ENCODE measurements around the gene IGFL1. TPM values are rescaled to one million over a fixed set of nuclear protein-coding genes. Genes with fewer than 3 reads are reported as not detected.
"Not testable (repeated sequence)": the region's sequence is repeated elsewhere in the genome, so short reads cannot be mapped to it uniquely, and the experiment has no call there.

Gene IGFL1
- total RNA-seq, 5 donors from 2014 or later (not counting 1 experiment from before 2014, with no cell fraction given), result not detected

GRCh38 chr19:46269101-46269500 lies 39.6 kb downstream of the IGFL1 start:
- POLR2A ChIA-PET, result no interaction called here
- peak in 1 of 35 experiments; percentile 38 for DNase-seq
- Histone ChIP-seq H3K4me1 (ENCODE audit: control insufficient read depth in 1 of 2, extremely low read depth in 1 of 2, insufficient read depth in 2 of 2, low read length in 2 of 2) (peaks cover 0 to 4% of the 10 kb centered on the region in 2 experiments), H3K9me3 (no peaks in the 10 kb centered on the region), H3K27me3 (replicated peaks in 1 of 2; ENCODE audit: control insufficient read depth in 2 of 2, extremely low read depth in 1 of 2, insufficient read depth in 2 of 2, low read length in 1 of 2) (peaks cover 10 to 63% of the 10 kb centered on the region in 2 experiments), H3K36me3 (ENCODE audit: control insufficient read depth in 2 of 2, extremely low read depth in 1 of 2, insufficient read depth in 1 of 2, low read length in 1 of 2) (no peaks in the 10 kb centered on the region), H3K4me3 (ENCODE audit: control insufficient read depth in 1 of 2, extremely low read depth in 1 of 2, low read length in 1 of 2) (no peak overlapping the region), H3K27ac (ENCODE audit: low read length) (no peak overlapping the region)
- Mint-ChIP-seq H3K27me3 (peaks cover 40 to 57% of the 10 kb centered on the region in 2 donors), H3K9me3 (no peaks in the 10 kb centered on the region), H3K27ac (no peak overlapping the region), H3K4me3 (no peak overlapping the region), H3K36me3 (no peaks in the 10 kb centered on the region), H3K4me1 (peaks cover 6 to 12% (median 11%) of the 10 kb centered on the region in 3 donors)
- no peak for ATAC-seq (replicated peaks in 1 of 4)
- CTCF ChIA-PET, result interaction anchor here in 1 of 2 donors (0.6 kb wide), 1 partner anchor 256 kb away, joined by 4 read pairs; no protein-coding TSS in a partner anchor
- no CpG with 5 or more reads among the region's 7 CpGs for WGBS (ENCODE audit: insufficient coverage)

- Histone ChIP-seq H3K27ac (ENCODE audit: low read length) (no peak overlapping the region), H3K4me1 (ENCODE audit: control insufficient read depth in 1 of 2, extremely low read depth in 1 of 2, insufficient read depth in 2 of 2, low read length in 2 of 2) (peaks cover 0 to 3% of the 10 kb centered on the region in 2 experiments), H3K4me3 (ENCODE audit: control insufficient read depth in 1 of 2, extremely low read depth in 1 of 2, low read length in 1 of 2) (no peak overlapping the region), H3K36me3 (ENCODE audit: control insufficient read depth in 2 of 2, extremely low read depth in 1 of 2, insufficient read depth in 1 of 2, low read length in 1 of 2) (no peaks in the 10 kb centered on the region), H3K9me3 (no peaks in the 10 kb centered on the region), H3K27me3 (replicated peaks in 1 of 2; ENCODE audit: control insufficient read depth in 2 of 2, extremely low read depth in 1 of 2, insufficient read depth in 2 of 2, low read length in 1 of 2) (peaks cover 10 to 51% of the 10 kb centered on the region in 2 experiments)
- Mint-ChIP-seq H3K4me3 (no peak overlapping the region), H3K4me1 (peaks cover 4 to 11% (median 7%) of the 10 kb centered on the region in 3 donors), H3K9me3 (no peaks in the 10 kb centered on the region), H3K27ac (no peak overlapping the region), H3K27me3 (peaks cover 40 to 53% of the 10 kb centered on the region in 2 donors), H3K36me3 (no peaks in the 10 kb centered on the region)
- WGBS (ENCODE audit: insufficient coverage), result 41% methylated on average over 9 of the region's 17 CpGs
- ChIA-PET POLR2A (no interaction called here), CTCF (no interaction called here)
- ATAC-seq (replicated peaks in 1 of 4) (no peak), DNase-seq (no peak)
Measured at GRCh38 chr19:46270521-46271256, 41.1 kb downstream of the IGFL1 start.

GRCh38 chr19:46271481-46272197 lies 42.1 kb downstream of the IGFL1 start:
- peaks cover 10 to 47% of the 10 kb centered on the region in 2 experiments for H3K27me3 ChIP-seq (replicated peaks in 1 of 2; ENCODE audit: control insufficient read depth in 2 of 2, extremely low read depth in 1 of 2, insufficient read depth in 2 of 2, low read length in 1 of 2)

DNA sequence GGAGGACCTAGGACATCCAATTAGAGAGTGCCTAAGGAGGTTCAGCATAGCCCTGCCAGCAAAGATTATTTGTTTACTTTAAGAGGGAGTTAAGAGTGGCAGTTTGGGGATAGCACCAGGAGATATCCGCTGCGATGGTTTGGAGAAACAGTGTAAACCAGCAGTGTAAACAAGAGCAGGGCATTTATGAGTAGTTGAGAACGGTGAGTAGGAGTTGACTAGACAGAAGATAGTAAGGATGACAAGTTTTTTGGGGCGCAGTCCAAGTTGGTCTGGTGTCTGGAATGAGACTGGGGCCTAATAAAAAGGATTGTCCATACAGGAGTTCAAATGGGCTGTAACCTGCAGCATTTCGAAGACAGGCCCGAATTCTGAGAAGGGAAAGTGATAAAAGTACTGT lies 44.4 kb downstream of the IGFL1 start:
- H3K27ac Mint-ChIP-seq; CTCF ChIA-PET; H3K27ac ChIP-seq (ENCODE audit: low read length); H3K4me1 ChIP-seq (ENCODE audit: control insufficient read depth in 1 of 2, extremely low read depth in 1 of 2, insufficient read depth in 2 of 2, low read length in 2 of 2); DNase-seq; H3K36me3 ChIP-seq (ENCODE audit: control insufficient read depth in 2 of 2, extremely low read depth in 1 of 2, insufficient read depth in 1 of 2, low read length in 1 of 2); H3K9me3 Mint-ChIP-seq; ATAC-seq (replicated peaks in 1 of 4); H3K4me3 ChIP-seq (ENCODE audit: control insufficient read depth in 1 of 2, extremely low read depth in 1 of 2, low read length in 1 of 2); H3K36me3 Mint-ChIP-seq; H3K9me3 ChIP-seq; POLR2A ChIA-PET; H3K4me1 Mint-ChIP-seq; H3K4me3 Mint-ChIP-seq: not testable (repeated sequence)
- H3K27me3 Mint-ChIP-seq, result peaks cover 42 to 58% of the 10 kb centered on the region in 2 donors
- 78% methylated on average over 6 of the region's 6 CpGs for WGBS (ENCODE audit: insufficient coverage)
- H3K27me3 ChIP-seq (replicated peaks in 1 of 2; ENCODE audit: control insufficient read depth in 2 of 2, extremely low read depth in 1 of 2, insufficient read depth in 2 of 2, low read length in 1 of 2), result peaks cover 10 to 42% of the 10 kb centered on the region in 2 experiments

More at GRCh38 chr19:46271481-46272197, 42.1 kb downstream of the IGFL1 start:
- ChIA-PET CTCF (no interaction called here), POLR2A (no interaction called here)
- no peak for ATAC-seq (replicated peaks in 1 of 4)
- no peaks in the 10 kb centered on the region for H3K9me3 ChIP-seq
- no peak overlapping the region for H3K4me3 ChIP-seq (ENCODE audit: control insufficient read depth in 1 of 2, extremely low read depth in 1 of 2, low read length in 1 of 2)
- peaks cover 0 to 3% of the 10 kb centered on the region in 2 experiments for H3K4me1 ChIP-seq (ENCODE audit: control insufficient read depth in 1 of 2, extremely low read depth in 1 of 2, insufficient read depth in 2 of 2, low read length in 2 of 2)
- Mint-ChIP-seq H3K9me3 (no peaks in the 10 kb centered on the region), H3K4me3 (no peak overlapping the region), H3K36me3 (no peaks in the 10 kb centered on the region), H3K27me3 (peaks cover 39 to 52% of the 10 kb centered on the region in 2 donors), H3K4me1 (peaks cover 4 to 11% (median 6%) of the 10 kb centered on the region in 3 donors), H3K27ac (no peak overlapping the region)
- DNase-seq, result no peak
- H3K27ac ChIP-seq (ENCODE audit: low read length), result no peak overlapping the region
- 41% methylated on average over 4 of the region's 8 CpGs for WGBS (ENCODE audit: insufficient coverage)
- H3K36me3 ChIP-seq (ENCODE audit: control insufficient read depth in 2 of 2, extremely low read depth in 1 of 2, insufficient read depth in 1 of 2, low read length in 1 of 2), result no peaks in the 10 kb centered on the region

- no peak for DNase-seq
- H3K36me3 ChIP-seq (ENCODE audit: control insufficient read depth in 2 of 2, extremely low read depth in 1 of 2, insufficient read depth in 1 of 2, low read length in 1 of 2), result no peaks in the 10 kb centered on the region
- Mint-ChIP-seq H3K27ac (no peak overlapping the region), H3K9me3 (no peaks in the 10 kb centered on the region), H3K27me3 (peaks cover 24 to 34% of the 10 kb centered on the region in 2 donors), H3K4me3 (no peak overlapping the region), H3K36me3 (no peaks in the 10 kb centered on the region), H3K4me1 (no peaks in the 10 kb centered on the region)
- no peak overlapping the region for H3K4me3 ChIP-seq (ENCODE audit: control insufficient read depth in 1 of 2, extremely low read depth in 1 of 2, low read length in 1 of 2)
- 64% methylated on average over 5 of the region's 7 CpGs for WGBS (ENCODE audit: insufficient coverage)
- ChIA-PET POLR2A (no interaction called here), CTCF (no interaction called here)
- no peak for ATAC-seq (replicated peaks in 1 of 4)
- H3K27ac ChIP-seq (ENCODE audit: low read length), result no peak overlapping the region
- H3K9me3 ChIP-seq, result no peaks in the 10 kb centered on the region
- no peaks in the 10 kb centered on the region for H3K4me1 ChIP-seq (ENCODE audit: control insufficient read depth in 1 of 2, extremely low read depth in 1 of 2, insufficient read depth in 2 of 2, low read length in 2 of 2)
- peaks cover 0 to 28% of the 10 kb centered on the region in 2 experiments for H3K27me3 ChIP-seq (replicated peaks in 1 of 2; ENCODE audit: control insufficient read depth in 2 of 2, extremely low read depth in 1 of 2, insufficient read depth in 2 of 2, low read length in 1 of 2)
Measured at GRCh38 chr19:46279177-46279576, 49.6 kb downstream of the IGFL1 start.
